ENCODE data around the gene TPT1.

The TPT1 gene

DNA sequence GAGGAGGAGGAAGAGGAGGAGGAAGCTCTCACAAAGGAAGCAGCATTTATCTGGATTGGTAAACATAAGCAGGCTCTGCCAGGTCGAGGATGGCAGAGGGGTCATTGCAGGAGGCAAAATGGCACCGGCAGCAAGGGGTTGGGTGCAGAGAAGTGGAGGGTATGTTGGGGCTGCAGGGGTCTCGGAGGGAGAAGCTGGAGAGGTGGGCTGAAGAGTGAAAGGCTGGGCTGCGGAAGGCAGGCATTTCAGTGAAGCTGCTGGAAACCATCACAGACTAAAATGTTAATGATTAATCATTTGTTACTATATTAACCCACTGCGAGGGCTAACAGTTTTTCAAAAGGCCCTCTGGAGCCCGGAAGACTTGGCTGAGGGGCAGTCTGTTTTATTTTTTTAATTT lies 24.6 kb downstream of the TPT1 start:
- Histone ChIP-seq H3K9me3 (ENCODE audit: control insufficient read depth, insufficient read depth, low read depth, low read length) (no peaks in the 10 kb centered on the region), H3K36me3 (ENCODE audit: control insufficient read depth, insufficient read depth, low read length) (no peaks in the 10 kb centered on the region), H3K4me1 (ENCODE audit: control insufficient read depth, insufficient read depth, low read length) (0 out of 2 replicates have a peak, but pooled peaks cover 2% of the 10 kb centered on the region), H3K27ac (ENCODE audit: low read depth, low read length) (no peak overlapping the region), H3K27me3 (ENCODE audit: control insufficient read depth, insufficient read depth, low read length) (no peaks in the 10 kb centered on the region), H3K4me3 (ENCODE audit: low read depth, low read length) (no peak overlapping the region), H3K9ac (ENCODE audit: low read length) (no peak overlapping the region)

DNA sequence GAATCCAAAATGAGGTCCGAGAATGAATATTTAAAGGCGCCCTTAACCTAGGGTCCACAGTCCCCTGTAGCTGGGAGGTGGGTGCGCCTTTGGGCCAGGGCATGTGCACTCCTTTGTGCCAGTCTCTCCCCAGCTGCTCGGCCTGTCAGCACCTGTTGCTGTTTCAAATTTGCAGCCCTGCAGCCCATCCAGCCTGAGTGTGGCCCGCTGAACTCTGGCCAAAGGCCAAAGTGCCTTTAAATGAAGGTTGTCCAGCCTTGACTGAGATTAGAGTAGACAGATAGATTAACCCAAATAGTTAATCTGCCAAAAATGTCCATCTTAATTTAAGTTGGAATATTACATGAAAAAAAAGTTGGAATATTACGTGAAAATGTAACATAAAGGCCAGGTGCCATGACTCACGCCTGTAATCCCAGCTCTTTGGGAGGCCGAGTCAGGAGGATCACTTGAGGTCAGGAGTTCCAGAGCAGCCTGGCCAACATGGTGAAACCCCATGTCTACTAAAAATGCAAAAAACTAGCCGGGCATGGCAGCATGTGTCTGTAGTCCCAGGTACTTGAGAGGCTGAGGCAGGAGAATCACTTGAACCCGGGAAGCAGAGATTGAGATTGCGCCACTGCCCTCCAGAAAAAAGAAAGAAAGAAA lies 25.3 kb downstream of the TPT1 start:
- H3K27ac ChIP-seq (ENCODE audit: low read depth, low read length): no peak overlapping the region
- no peak overlapping the region for H3K4me3 ChIP-seq (ENCODE audit: low read depth, low read length)
- no peaks in the 10 kb centered on the region for H3K27me3 ChIP-seq (ENCODE audit: control insufficient read depth, insufficient read depth, low read length)
- H3K36me3 ChIP-seq (ENCODE audit: control insufficient read depth, insufficient read depth, low read length): no peaks in the 10 kb centered on the region
- peaks cover 5% of the 10 kb centered on the region for H3K4me1 ChIP-seq (ENCODE audit: control insufficient read depth, insufficient read depth, low read length)
- H3K9me3 ChIP-seq (ENCODE audit: control insufficient read depth, insufficient read depth, low read depth, low read length): no peaks in the 10 kb centered on the region
- no peak overlapping the region for H3K9ac ChIP-seq (ENCODE audit: low read length)

DNA sequence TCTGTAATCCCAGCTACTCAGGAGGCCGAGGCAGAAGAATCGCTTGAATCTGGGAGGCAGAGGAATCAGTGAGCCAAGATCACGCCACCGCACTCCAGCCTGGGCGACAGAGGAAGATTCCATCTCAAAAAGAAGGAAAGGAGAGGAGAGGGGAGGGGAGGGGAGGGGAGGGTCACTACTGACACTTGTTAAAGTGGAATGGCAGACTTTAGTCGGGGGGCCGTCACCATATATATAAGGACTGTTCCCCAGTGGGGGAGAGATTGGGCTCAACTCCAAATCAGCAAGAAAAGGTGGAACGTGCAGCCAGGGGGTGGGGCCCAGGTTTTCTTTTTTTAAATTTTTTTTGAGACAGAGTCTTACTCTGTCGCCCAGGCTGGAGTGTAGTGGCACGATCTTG lies 26.2 kb downstream of the TPT1 start:
- no peaks in the 10 kb centered on the region for H3K9me3 ChIP-seq (ENCODE audit: control insufficient read depth, insufficient read depth, low read depth, low read length)
- no peaks in the 10 kb centered on the region for H3K36me3 ChIP-seq (ENCODE audit: control insufficient read depth, insufficient read depth, low read length)
- no peaks in the 10 kb centered on the region for H3K27me3 ChIP-seq (ENCODE audit: control insufficient read depth, insufficient read depth, low read length)
- H3K4me1 ChIP-seq (ENCODE audit: control insufficient read depth, insufficient read depth, low read length): peaks cover 10% of the 10 kb centered on the region
- H3K9ac ChIP-seq (ENCODE audit: low read length): no peak overlapping the region
- no peak overlapping the region for H3K4me3 ChIP-seq (ENCODE audit: low read depth, low read length)
- H3K27ac ChIP-seq (ENCODE audit: low read depth, low read length): no peak overlapping the region

DNA sequence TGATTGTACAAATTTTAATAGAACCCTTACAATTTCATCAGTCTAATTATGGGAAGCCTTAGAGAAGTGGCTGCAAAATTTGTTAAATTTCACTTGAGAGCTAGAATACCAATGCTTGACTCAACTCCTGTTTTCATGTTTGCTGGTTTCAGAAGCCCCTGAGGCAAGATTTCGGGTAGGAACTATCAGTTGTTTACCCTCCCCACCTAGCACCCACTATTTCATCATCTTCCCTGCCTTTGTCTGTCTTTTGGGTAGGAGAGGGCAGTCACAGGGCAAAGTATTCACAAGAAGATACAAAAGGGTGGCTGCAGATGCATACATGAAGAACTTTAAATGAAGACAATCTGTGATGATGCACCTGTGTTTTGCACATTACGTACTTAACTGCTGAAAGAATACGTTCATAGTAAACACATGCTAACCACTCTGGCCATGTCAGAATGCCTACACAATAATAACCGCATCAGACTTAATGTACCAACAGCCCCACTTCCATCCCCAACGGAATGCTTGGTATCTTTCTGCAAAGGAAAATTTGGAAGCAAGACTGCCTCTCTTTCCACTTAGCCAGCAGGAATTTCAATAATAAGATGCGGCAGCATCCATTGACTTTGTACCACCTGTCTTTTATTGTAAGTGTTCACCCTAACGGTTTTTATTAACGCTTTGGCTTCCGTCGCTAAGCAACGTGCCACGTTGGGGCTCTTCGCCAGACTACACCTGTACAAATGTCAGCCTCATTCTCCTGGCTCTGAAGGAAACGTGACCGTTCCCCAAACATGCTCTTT lies 30.4 kb downstream of the TPT1 start:
- Histone ChIP-seq H3K9ac (ENCODE audit: low read length) (peak overlapping the region; percentile 11), H3K27ac (ENCODE audit: low read depth, low read length) (no peak overlapping the region), H3K4me3 (ENCODE audit: low read depth, low read length) (peak overlapping the region; percentile 65), H3K36me3 (ENCODE audit: control insufficient read depth, insufficient read depth, low read length) (no peaks in the 10 kb centered on the region), H3K4me1 (ENCODE audit: control insufficient read depth, insufficient read depth, low read length) (peaks cover 18% of the 10 kb centered on the region), H3K9me3 (ENCODE audit: control insufficient read depth, insufficient read depth, low read depth, low read length) (no peaks in the 10 kb centered on the region), H3K27me3 (ENCODE audit: control insufficient read depth, insufficient read depth, low read length) (no peaks in the 10 kb centered on the region)

DNA sequence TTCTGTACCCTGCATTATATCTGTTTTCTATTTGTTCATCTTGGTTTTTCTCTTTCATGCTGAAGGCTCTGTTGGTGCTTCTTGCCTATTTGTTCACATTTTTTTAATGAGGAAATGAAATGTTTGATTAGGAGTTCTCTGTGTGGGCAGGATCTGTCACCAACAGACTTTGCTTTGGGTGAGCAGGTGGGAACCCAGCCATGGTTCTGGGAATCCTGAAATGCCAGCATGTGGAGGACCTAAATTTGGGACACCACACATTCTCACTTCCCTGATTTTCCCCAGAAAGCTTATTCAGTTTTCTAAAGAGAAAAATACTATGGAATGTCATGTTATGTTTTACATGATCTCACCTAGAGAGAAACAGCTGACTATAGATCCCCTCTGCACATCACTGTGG lies 34.0 kb downstream of the TPT1 start:
- H3K9me3 ChIP-seq (ENCODE audit: control insufficient read depth, insufficient read depth, low read depth, low read length): no peaks in the 10 kb centered on the region
- H3K36me3 ChIP-seq (ENCODE audit: control insufficient read depth, insufficient read depth, low read length): no peaks in the 10 kb centered on the region
- H3K4me1 ChIP-seq (ENCODE audit: control insufficient read depth, insufficient read depth, low read length): peaks cover 23% of the 10 kb centered on the region
- no peak overlapping the region for H3K9ac ChIP-seq (ENCODE audit: low read length)
- no peak overlapping the region for H3K4me3 ChIP-seq (ENCODE audit: low read depth, low read length)
- no peak overlapping the region for H3K27ac ChIP-seq (ENCODE audit: low read depth, low read length)
- H3K27me3 ChIP-seq (ENCODE audit: control insufficient read depth, insufficient read depth, low read length): no peaks in the 10 kb centered on the region

DNA sequence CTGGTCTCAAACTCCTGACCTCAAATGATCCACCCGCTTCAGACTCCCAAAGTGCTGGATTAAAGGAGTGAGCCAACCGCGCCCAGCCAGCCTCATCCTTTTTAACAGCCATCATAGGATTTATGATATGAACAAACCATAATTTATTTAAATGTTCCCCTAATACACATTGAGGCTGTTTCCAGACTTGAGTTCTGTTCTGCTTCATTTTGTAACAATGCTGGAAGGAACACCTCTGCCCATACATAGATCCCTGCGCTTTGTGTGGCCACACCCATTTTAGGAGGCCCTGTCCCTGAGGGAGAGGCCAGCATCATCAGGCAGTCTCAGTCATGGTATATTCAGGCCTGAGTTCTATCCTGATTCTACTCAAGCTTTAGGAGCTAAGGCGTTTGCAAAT lies 35.9 kb downstream of the TPT1 start:
- Histone ChIP-seq H3K9me3 (ENCODE audit: control insufficient read depth, insufficient read depth, low read depth, low read length) (no peaks in the 10 kb centered on the region), H3K9ac (ENCODE audit: low read length) (no peak overlapping the region), H3K36me3 (ENCODE audit: control insufficient read depth, insufficient read depth, low read length) (no peaks in the 10 kb centered on the region), H3K4me3 (ENCODE audit: low read depth, low read length) (no peak overlapping the region), H3K27me3 (ENCODE audit: control insufficient read depth, insufficient read depth, low read length) (no peaks in the 10 kb centered on the region), H3K27ac (ENCODE audit: low read depth, low read length) (no peak overlapping the region), H3K4me1 (ENCODE audit: control insufficient read depth, insufficient read depth, low read length) (peaks cover 22% of the 10 kb centered on the region)

DNA sequence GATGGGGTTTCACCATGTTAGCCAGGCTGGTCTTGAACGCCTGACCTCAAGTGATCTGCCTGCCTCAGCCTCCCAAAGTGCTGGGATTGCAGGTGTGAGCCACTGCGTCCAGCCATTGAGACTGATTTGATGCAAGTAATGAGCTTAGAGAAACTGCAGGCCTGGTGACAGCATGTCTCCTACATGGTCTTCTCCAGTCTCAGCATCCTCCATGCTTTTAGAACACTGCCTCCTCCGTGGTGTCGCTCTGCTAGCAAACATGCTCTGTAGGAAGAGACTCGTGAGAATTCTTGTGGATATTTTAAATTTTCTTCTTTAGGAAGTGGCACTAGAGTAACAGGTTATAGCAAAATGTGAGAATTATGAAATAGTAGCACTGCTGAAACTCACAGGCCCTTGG lies 37.1 kb downstream of the TPT1 start:
- Histone ChIP-seq H3K36me3 (ENCODE audit: control insufficient read depth, insufficient read depth, low read length) (no peaks in the 10 kb centered on the region), H3K27me3 (ENCODE audit: control insufficient read depth, insufficient read depth, low read length) (no peaks in the 10 kb centered on the region), H3K4me1 (ENCODE audit: control insufficient read depth, insufficient read depth, low read length) (peaks cover 17% of the 10 kb centered on the region), H3K4me3 (ENCODE audit: low read depth, low read length) (no peak overlapping the region), H3K27ac (ENCODE audit: low read depth, low read length) (no peak overlapping the region), H3K9me3 (ENCODE audit: control insufficient read depth, insufficient read depth, low read depth, low read length) (no peaks in the 10 kb centered on the region), H3K9ac (ENCODE audit: low read length) (no peak overlapping the region)

DNA sequence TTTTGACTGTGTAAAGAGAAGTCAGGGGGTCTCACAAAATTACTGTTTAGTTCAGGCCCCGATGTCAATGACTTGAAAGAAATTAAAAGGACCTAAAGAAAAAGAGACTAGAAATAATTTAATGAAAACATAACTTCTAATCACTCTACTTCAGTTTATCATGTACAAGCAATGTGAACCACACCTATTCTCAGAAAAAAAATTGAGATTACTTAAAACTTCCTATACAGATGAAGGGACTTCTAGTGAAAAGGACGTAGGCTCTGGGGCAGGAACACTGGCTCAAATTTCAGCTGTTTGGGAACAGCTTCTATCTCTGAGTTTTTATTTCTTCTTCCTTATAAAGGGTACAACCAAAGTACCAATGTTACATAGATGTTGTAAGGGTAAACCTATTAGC lies 38.0 kb downstream of the TPT1 start:
- Histone ChIP-seq H3K9me3 (ENCODE audit: control insufficient read depth, insufficient read depth, low read depth, low read length) (no peaks in the 10 kb centered on the region), H3K9ac (ENCODE audit: low read length) (no peak overlapping the region), H3K27ac (ENCODE audit: low read depth, low read length) (no peak overlapping the region), H3K4me1 (ENCODE audit: control insufficient read depth, insufficient read depth, low read length) (peaks cover 12% of the 10 kb centered on the region), H3K4me3 (ENCODE audit: low read depth, low read length) (no peak overlapping the region), H3K27me3 (ENCODE audit: control insufficient read depth, insufficient read depth, low read length) (no peaks in the 10 kb centered on the region), H3K36me3 (ENCODE audit: control insufficient read depth, insufficient read depth, low read length) (no peaks in the 10 kb centered on the region)

DNA sequence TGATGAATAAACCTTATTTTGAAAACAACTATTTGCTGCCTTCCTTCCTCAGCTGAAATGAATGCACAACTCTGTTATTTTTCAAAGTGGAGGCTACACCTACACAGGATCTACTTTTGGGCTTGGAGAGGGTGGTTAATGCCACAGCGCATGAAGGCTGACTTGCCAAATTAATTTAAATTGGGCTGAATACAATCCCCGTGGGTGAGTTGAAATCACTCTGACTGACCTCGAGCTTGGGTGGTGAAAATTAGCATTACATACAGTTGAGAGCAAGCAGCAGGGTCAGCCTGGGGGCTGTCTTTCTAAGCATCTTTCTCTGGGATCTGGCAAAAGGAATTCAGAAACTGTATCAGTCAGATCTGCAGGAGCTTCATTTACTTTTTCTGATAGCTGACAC lies 38.5 kb downstream of the TPT1 start:
- Histone ChIP-seq H3K27me3 (ENCODE audit: control insufficient read depth, insufficient read depth, low read length) (no peaks in the 10 kb centered on the region), H3K27ac (ENCODE audit: low read depth, low read length) (no peak overlapping the region), H3K9ac (ENCODE audit: low read length) (no peak overlapping the region), H3K4me3 (ENCODE audit: low read depth, low read length) (no peak overlapping the region), H3K4me1 (ENCODE audit: control insufficient read depth, insufficient read depth, low read length) (peaks cover 12% of the 10 kb centered on the region), H3K36me3 (ENCODE audit: control insufficient read depth, insufficient read depth, low read length) (no peaks in the 10 kb centered on the region), H3K9me3 (ENCODE audit: control insufficient read depth, insufficient read depth, low read depth, low read length) (no peaks in the 10 kb centered on the region)

DNA sequence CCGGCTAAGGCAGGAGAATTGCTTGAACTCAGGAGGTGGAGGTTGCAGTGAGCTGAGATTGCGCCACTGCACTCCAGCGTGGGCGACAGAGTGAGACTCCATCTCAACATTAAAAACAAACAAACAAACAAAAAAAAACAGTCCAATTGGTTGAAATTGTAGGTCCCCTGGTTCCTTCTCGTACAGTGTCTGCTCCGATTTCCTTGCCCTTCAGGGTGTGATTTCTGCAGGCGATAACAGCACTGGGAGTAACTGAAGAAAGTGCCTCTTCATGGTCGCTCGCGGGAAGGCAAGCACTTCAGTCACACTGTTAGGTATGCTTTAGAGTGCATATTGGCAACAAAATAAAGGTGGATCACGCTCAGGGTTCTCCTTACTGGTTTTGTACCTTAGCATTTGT lies 39.7 kb downstream of the TPT1 start:
- H3K36me3 ChIP-seq (ENCODE audit: control insufficient read depth, insufficient read depth, low read length): no peaks in the 10 kb centered on the region
- H3K9me3 ChIP-seq (ENCODE audit: control insufficient read depth, insufficient read depth, low read depth, low read length): no peaks in the 10 kb centered on the region
- no peak overlapping the region for H3K9ac ChIP-seq (ENCODE audit: low read length)
- H3K27me3 ChIP-seq (ENCODE audit: control insufficient read depth, insufficient read depth, low read length): no peaks in the 10 kb centered on the region
- H3K27ac ChIP-seq (ENCODE audit: low read depth, low read length): no peak overlapping the region
- no peak overlapping the region for H3K4me3 ChIP-seq (ENCODE audit: low read depth, low read length)
- peaks cover 12% of the 10 kb centered on the region for H3K4me1 ChIP-seq (ENCODE audit: control insufficient read depth, insufficient read depth, low read length)

DNA sequence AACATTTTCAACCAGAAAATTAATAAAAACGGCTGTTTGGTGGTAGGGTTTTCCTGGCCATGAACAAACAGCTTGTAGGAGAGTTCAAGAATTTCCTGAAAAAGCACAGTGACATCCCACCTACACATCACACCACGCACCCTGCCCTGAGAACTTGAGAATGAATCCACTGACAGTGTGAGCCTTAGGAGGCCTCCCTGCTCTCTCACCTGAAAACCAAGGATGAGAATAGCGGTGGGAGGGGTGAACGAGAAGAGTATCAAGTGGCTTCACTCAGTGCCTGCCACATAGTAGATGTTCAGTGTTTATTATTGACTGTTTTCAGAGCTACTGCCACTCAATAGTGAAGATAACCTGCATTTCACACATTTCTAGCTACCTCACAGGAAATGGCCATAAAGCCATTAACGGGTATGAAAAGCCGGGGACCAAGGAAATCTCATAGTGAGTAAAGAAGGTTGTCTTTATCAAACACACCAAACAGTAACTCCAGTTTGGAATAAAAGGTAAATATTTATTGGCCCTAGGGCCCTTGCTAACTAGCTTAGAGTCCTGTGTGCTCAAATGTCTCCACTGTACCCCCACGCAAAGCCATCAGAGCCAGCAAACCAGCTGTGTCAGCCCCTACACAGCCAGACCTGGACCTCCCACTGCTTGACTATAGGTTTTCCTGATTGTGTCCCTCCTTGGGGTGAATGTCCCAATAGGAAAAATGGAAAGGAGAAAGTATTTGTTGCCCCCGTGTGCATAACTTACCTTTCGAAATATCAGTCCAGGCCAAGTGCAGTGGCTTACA lies 40.6 kb downstream of the TPT1 start:
- H3K27me3 ChIP-seq (ENCODE audit: control insufficient read depth, insufficient read depth, low read length): no peaks in the 10 kb centered on the region
- H3K9me3 ChIP-seq (ENCODE audit: control insufficient read depth, insufficient read depth, low read depth, low read length): no peaks in the 10 kb centered on the region
- H3K36me3 ChIP-seq (ENCODE audit: control insufficient read depth, insufficient read depth, low read length): no peaks in the 10 kb centered on the region
- no peak overlapping the region for H3K9ac ChIP-seq (ENCODE audit: low read length)
- H3K4me1 ChIP-seq (ENCODE audit: control insufficient read depth, insufficient read depth, low read length): peaks cover 12% of the 10 kb centered on the region
- H3K4me3 ChIP-seq (ENCODE audit: low read depth, low read length): no peak overlapping the region
- H3K27ac ChIP-seq (ENCODE audit: low read depth, low read length): no peak overlapping the region

Data from HUES6 (cell line).